Iris pigment epithelial cell (primary cell): ENCODE data around the gene SPTB.

Experiments used
- DNase-seq: peaks from one replicate; pipeline ENCODE4 v3.0.0-alpha.2; 2011; ENCODE audit warnings: low read depth

The SPTB gene

GRCh38 chr14:64885559-64885958 lies 5.9 kb upstream of the SPTB start:
- no peak for DNase-seq

- no peak for DNase-seq
Measured at GRCh38 chr14:64880221-64881121, 764 bp upstream of the SPTB start.

GRCh38 chr14:64878837-64879634 lies 671 bp downstream of the SPTB start:
- DNase-seq, result no peak

GRCh38 chr14:64877846-64878245 lies 1.9 kb downstream of the SPTB start:
- DNase-seq, result no peak

GRCh38 chr14:64875350-64875749 lies 4.4 kb downstream of the SPTB start:
- no peak for DNase-seq

GRCh38 chr14:64873506-64874219 lies 6.0 kb downstream of the SPTB start:
- DNase-seq, result peak; percentile 74

GRCh38 chr14:64871344-64871743 lies 8.4 kb downstream of the SPTB start:
- DNase-seq, result no peak

- no peak for DNase-seq
Measured at GRCh38 chr14:64870160-64870559, 9.5 kb downstream of the SPTB start.

GRCh38 chr14:64868841-64869240 lies 10.9 kb downstream of the SPTB start:
- DNase-seq, result no peak

GRCh38 chr14:64868379-64868778 lies 11.3 kb downstream of the SPTB start:
- no peak for DNase-seq

GRCh38 chr14:64867182-64867581 lies 12.5 kb downstream of the SPTB start:
- DNase-seq, result no peak

GRCh38 chr14:64865992-64866391 lies 13.7 kb downstream of the SPTB start:
- no peak for DNase-seq

GRCh38 chr14:64865109-64865508 lies 14.6 kb downstream of the SPTB start:
- no peak for DNase-seq

- DNase-seq, result no peak
Measured at GRCh38 chr14:64864258-64864657, 15.4 kb downstream of the SPTB start.

- DNase-seq, result no peak
Measured at GRCh38 chr14:64861916-64862315, 17.8 kb downstream of the SPTB start.

- no peak for DNase-seq
Measured at GRCh38 chr14:64860039-64860438, 19.7 kb downstream of the SPTB start.

GRCh38 chr14:64857979-64858744 lies 21.5 kb downstream of the SPTB start:
- no peak for DNase-seq

GRCh38 chr14:64856529-64857445 lies 22.9 kb downstream of the SPTB start:
- DNase-seq, result no peak

GRCh38 chr14:64855721-64856528 lies 23.8 kb downstream of the SPTB start:
- no peak for DNase-seq
